H9 (cell line): ENCODE data around the gene RILPL2. TPM values are rescaled to one million over a fixed set of nuclear protein-coding genes. Genes with fewer than 3 reads are reported as not detected.

ENCODE experiments used
- DNase-seq: peaks from one replicate; pipeline ENCODE4 v3.0.0-alpha.2; 2017
- H2AFZ ChIP-seq: one replicate; pipeline ENCODE4 v1.6.1; 2013; ENCODE audit warnings: mild to moderate bottlenecking, low read length, control low read depth, moderate library complexity
- H2AK5ac ChIP-seq: 2 replicates; pipeline ENCODE4 v1.6.1; 2013; ENCODE audit warnings: low read length, control low read depth, mixed read lengths; ENCODE audit not compliant: insufficient read length
- H2BK120ac ChIP-seq: one replicate; pipeline ENCODE4 v1.6.1; 2013; ENCODE audit warnings: low read depth, mild to moderate bottlenecking, low read length, control low read depth, inconsistent platforms; ENCODE audit not compliant: poor library complexity, severe bottlenecking
- H2BK12ac ChIP-seq: 2 replicates; pipeline ENCODE4 v1.6.1; 2013; ENCODE audit warnings: low read length, control low read depth, mixed read lengths, low read depth; ENCODE audit not compliant: insufficient read length
- H2BK15ac ChIP-seq: 2 replicates; pipeline ENCODE4 v1.6.1; 2013; ENCODE audit warnings: low read depth, low read length, control low read depth
- H2BK20ac ChIP-seq: one replicate; pipeline ENCODE4 v1.6.1; 2013; ENCODE audit warnings: low read depth, mild to moderate bottlenecking, low read length, control low read depth, inconsistent platforms; ENCODE audit not compliant: poor library complexity, severe bottlenecking
- H2BK5ac ChIP-seq: 2 replicates; pipeline ENCODE4 v1.6.1; 2013; ENCODE audit warnings: low read length, control low read depth, mixed read lengths; ENCODE audit not compliant: insufficient read length
- H3K14ac ChIP-seq: 2 replicates; pipeline ENCODE4 v1.6.1; 2013; ENCODE audit warnings: low read length, control low read depth; ENCODE audit not compliant: insufficient read depth
- H3K18ac ChIP-seq: 2 replicates; pipeline ENCODE4 v1.6.1; 2013; ENCODE audit warnings: low read depth, mild to moderate bottlenecking, mixed read lengths, low read length, control low read depth; ENCODE audit not compliant: insufficient read length
- H3K23ac ChIP-seq: 2 replicates; pipeline ENCODE4 v1.6.1; 2013; ENCODE audit warnings: low read length, control low read depth, mixed read lengths, low read depth; ENCODE audit not compliant: insufficient read length
- H3K23me2 ChIP-seq: 2 replicates; pipeline ENCODE4 v1.6.1; 2013; ENCODE audit warnings: low read depth, mild to moderate bottlenecking, mixed read lengths, low read length, control low read depth; ENCODE audit not compliant: insufficient read length, poor library complexity, severe bottlenecking
- H3K27ac ChIP-seq: 2 replicates; pipeline ENCODE4 v1.5.1; 2013; ENCODE audit warnings: low read length, control low read depth, mixed read lengths, low read depth; ENCODE audit not compliant: insufficient read length
- H3K27me3 ChIP-seq: 2 replicates; pipeline ENCODE4 v1.6.1; 2013; ENCODE audit warnings: low read length, control low read depth, inconsistent platforms; ENCODE audit not compliant: insufficient read depth
- H3K4ac ChIP-seq: 2 replicates; pipeline ENCODE4 v1.6.1; 2013; ENCODE audit warnings: low read depth, mild to moderate bottlenecking, control low read depth, inconsistent platforms, low read length, moderate library complexity
- H3K4me1 ChIP-seq: 2 replicates; pipeline ENCODE4 v1.6.1; 2013; ENCODE audit warnings: low read length, control low read depth, inconsistent platforms; ENCODE audit not compliant: insufficient read depth
- H3K4me2 ChIP-seq: 2 replicates; pipeline ENCODE4 v1.6.1; 2013; ENCODE audit warnings: low read length, control low read depth, mixed read lengths; ENCODE audit not compliant: insufficient read length, insufficient read depth
- H3K56ac ChIP-seq: 2 replicates; pipeline ENCODE4 v1.6.1; 2013; ENCODE audit warnings: low read depth, mild to moderate bottlenecking, mixed read lengths, low read length, control low read depth; ENCODE audit not compliant: insufficient read length
- H3K79me1 ChIP-seq: 2 replicates; pipeline ENCODE4 v1.6.1; 2013; ENCODE audit warnings: low read depth, mild to moderate bottlenecking, moderate library complexity, low read length, control low read depth, inconsistent platforms; ENCODE audit not compliant: insufficient read depth, poor library complexity, severe bottlenecking
- H3K79me2 ChIP-seq: 2 replicates; pipeline ENCODE4 v1.6.1; 2013; ENCODE audit warnings: low read length, control low read depth, inconsistent platforms; ENCODE audit not compliant: insufficient read depth
- H3K9ac ChIP-seq: 2 replicates; pipeline ENCODE4 v1.6.1; 2013; ENCODE audit warnings: low read length, control low read depth, mixed read lengths; ENCODE audit not compliant: insufficient read length; ENCODE audit errors: extremely low read depth
- H3K9me3 ChIP-seq: one replicate; pipeline ENCODE4 v1.6.1; 2013; ENCODE audit warnings: low read depth, low read length, inconsistent platforms; ENCODE audit not compliant: control insufficient read depth
- H3T11ph ChIP-seq: one replicate; pipeline ENCODE4 v1.6.1; 2013; ENCODE audit warnings: mild to moderate bottlenecking, low read length, control low read depth, inconsistent platforms
- H4K20me1 ChIP-seq: one replicate; pipeline ENCODE4 v1.6.1; 2013; ENCODE audit not compliant: control insufficient read depth, insufficient read length, insufficient read depth
- H4K5ac ChIP-seq: 2 replicates; pipeline ENCODE4 v1.6.1; 2013; ENCODE audit warnings: low read depth, mild to moderate bottlenecking, mixed read lengths, low read length, control low read depth; ENCODE audit not compliant: insufficient read length
- H4K8ac ChIP-seq: replicated peaks from 2 replicates; pipeline ENCODE4 v1.6.1; 2013; ENCODE audit warnings: low read length, control low read depth, mixed read lengths, low read depth; ENCODE audit not compliant: insufficient read length
- H4K91ac ChIP-seq: 2 replicates; pipeline ENCODE4 v1.6.1; 2013; ENCODE audit warnings: low read depth, mild to moderate bottlenecking, moderate library complexity, mixed read lengths, low read length, control low read depth; ENCODE audit not compliant: insufficient read length
- H3K27ac Mint-ChIP-seq, 3 experiments: 2 replicates in 2 of 3; 3 replicates in 1 of 3; pipeline ENCODE4 v1.8.0; 2020 to 2021; ENCODE audit warnings: mixed read lengths in 3 of 3, mild to moderate bottlenecking in 1 of 3, moderate library complexity in 1 of 3
- H3K27me3 Mint-ChIP-seq: 2 replicates; pipeline ENCODE4 v1.8.0; 2021; ENCODE audit warnings: low read depth, mild to moderate bottlenecking, moderate library complexity, mixed read lengths
- H3K36me3 Mint-ChIP-seq, 3 experiments: 2 replicates in 2 of 3; 3 replicates in 1 of 3; pipeline ENCODE4 v1.8.0; 2020 to 2021; ENCODE audit warnings: low read depth in 3 of 3, mixed read lengths in 3 of 3; ENCODE audit not compliant: insufficient read depth in 1 of 3
- H3K4me1 Mint-ChIP-seq, 2 experiments: 2 replicates each; pipeline ENCODE4 v1.8.0; 2020; ENCODE audit warnings: mixed read lengths in 2 of 2
- H3K4me3 Mint-ChIP-seq, 2 experiments: 2 replicates in 1 of 2; 3 replicates in 1 of 2; pipeline ENCODE4 v1.8.0; 2020 to 2021; ENCODE audit warnings: mild to moderate bottlenecking in 2 of 2, mixed read lengths in 2 of 2, moderate library complexity in 1 of 2
- H3K9me3 Mint-ChIP-seq, 2 experiments: 2 replicates in 1 of 2; 3 replicates in 1 of 2; pipeline ENCODE4 v1.8.0; 2020; ENCODE audit warnings: mild to moderate bottlenecking in 2 of 2, mixed read lengths in 2 of 2, moderate library complexity in 1 of 2
- WGBS: extraction: QIAGEN DNeasy Blood & Tissue Kit; methylation state at CpG from one replicate; pipeline ENCODE4 v1.1.7; 2013; ENCODE audit warnings: missing lambda C conversion rate, low lambda C conversion rate, mixed read lengths; ENCODE audit not compliant: insufficient read length; ENCODE audit errors: extremely low coverage; 5-methylcytosine and 5-hydroxymethylcytosine counted together
- total RNA-seq: library from RNA; stranded (reverse); gene quantifications from 2 replicates; pipeline ENCODE4 v1.2.1, GENCODE V29; 2021
- TF ChIP-seq, protein P1 (sequence below): fragments of 200-600 bp; sonication (generic); conservative IDR thresholded peaks from 3 replicates; pipeline ENCODE4 v1.8.0; 2021; ENCODE audit warnings: antibody characterized with exemption, mild to moderate bottlenecking

Gene RILPL2
- total RNA-seq, 1 experiment from 2014 or later = 1.4 TPM

DNA sequence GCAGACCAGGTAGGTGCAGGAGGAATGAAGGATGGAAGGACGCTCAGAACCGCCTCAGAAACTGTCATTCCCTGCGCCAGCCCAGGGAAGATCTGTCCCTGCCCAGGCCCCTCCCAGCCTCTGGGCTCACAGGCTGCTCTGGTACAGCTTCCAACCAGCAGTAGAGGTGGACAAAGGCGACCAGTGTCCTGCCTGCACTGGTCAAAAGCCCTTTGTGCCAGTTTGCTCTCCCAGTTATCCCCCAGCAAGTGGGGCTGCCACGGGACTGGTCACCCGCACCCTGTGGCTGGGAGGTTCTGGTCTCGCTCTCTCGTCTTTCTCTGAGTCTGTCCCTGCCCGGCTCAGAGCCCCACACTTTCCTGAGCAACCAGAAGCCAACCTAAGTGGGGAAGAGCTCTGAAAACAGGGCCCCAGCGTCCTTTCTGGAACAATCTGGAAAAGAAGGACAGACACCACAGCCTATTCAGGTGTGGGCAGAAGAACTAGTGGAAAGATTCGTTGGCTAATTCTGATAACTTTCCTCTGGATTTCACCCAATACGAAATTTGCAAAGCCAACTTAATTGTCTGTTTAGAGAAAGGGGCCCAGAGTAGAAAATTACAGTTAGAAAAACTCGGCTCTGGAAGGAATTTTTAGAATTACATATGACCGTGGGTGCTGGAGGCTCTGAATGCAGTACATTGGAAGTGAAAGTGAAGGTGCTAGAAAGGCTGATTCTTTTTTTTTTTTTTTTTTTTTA lies 43.1 kb upstream of the RILPL2 start:
- H3K4me2 ChIP-seq = no peak overlapping the region
- no peak overlapping the region for H2BK120ac ChIP-seq
- H3K27me3 ChIP-seq = no peaks in the 10 kb centered on the region
- H3K27ac ChIP-seq = no peak overlapping the region
- H3K4ac ChIP-seq = no peak overlapping the region
- H4K5ac ChIP-seq = no peak overlapping the region
- H2BK20ac ChIP-seq = no peak overlapping the region
- Mint-ChIP-seq H3K4me3 (no peak overlapping the region), H3K9me3 (no peaks in the 10 kb centered on the region), H3K27ac (no peak overlapping the region), H3K36me3 (peaks cover 2 to 18% (median 8%) of the 10 kb centered on the region in 3 experiments; a peak in 5 of 7 replicates), H3K4me1 (no peaks in the 10 kb centered on the region), H3K27me3 (no peaks in the 10 kb centered on the region)
- H3K79me1 ChIP-seq = no peaks in the 10 kb centered on the region
- no peak overlapping the region for H3T11ph ChIP-seq
- no peaks in the 10 kb centered on the region for H3K79me2 ChIP-seq
- no CpG with 5 or more reads among the region's 14 CpGs for WGBS
- no peaks in the 10 kb centered on the region for H3K23me2 ChIP-seq
- DNase-seq = no peak
- H3K56ac ChIP-seq = no peak overlapping the region
- H2AFZ ChIP-seq = no peak overlapping the region
- H3K9me3 ChIP-seq = no peaks in the 10 kb centered on the region
- no peak overlapping the region for H3K23ac ChIP-seq
- no peak overlapping the region for H4K91ac ChIP-seq
- TF ChIP-seq, protein P1, sequence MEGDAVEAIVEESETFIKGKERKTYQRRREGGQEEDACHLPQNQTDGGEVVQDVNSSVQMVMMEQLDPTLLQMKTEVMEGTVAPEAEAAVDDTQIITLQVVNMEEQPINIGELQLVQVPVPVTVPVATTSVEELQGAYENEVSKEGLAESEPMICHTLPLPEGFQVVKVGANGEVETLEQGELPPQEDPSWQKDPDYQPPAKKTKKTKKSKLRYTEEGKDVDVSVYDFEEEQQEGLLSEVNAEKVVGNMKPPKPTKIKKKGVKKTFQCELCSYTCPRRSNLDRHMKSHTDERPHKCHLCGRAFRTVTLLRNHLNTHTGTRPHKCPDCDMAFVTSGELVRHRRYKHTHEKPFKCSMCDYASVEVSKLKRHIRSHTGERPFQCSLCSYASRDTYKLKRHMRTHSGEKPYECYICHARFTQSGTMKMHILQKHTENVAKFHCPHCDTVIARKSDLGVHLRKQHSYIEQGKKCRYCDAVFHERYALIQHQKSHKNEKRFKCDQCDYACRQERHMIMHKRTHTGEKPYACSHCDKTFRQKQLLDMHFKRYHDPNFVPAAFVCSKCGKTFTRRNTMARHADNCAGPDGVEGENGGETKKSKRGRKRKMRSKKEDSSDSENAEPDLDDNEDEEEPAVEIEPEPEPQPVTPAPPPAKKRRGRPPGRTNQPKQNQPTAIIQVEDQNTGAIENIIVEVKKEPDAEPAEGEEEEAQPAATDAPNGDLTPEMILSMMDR = no peak
- no peaks in the 10 kb centered on the region for H3K4me1 ChIP-seq
- no peak overlapping the region for H2BK5ac ChIP-seq
- H3K14ac ChIP-seq = no peak overlapping the region
- no peak overlapping the region for H3K9ac ChIP-seq
- H3K18ac ChIP-seq = no peak overlapping the region
- no peaks in the 10 kb centered on the region for H4K20me1 ChIP-seq
- H2AK5ac ChIP-seq = no peak overlapping the region
- H2BK15ac ChIP-seq = no peak overlapping the region
- H2BK12ac ChIP-seq = no peak overlapping the region
- H4K8ac ChIP-seq = no peak overlapping the region
